Activated T-helper 1 cell treated with Interleukin-2 at 50 U/mL for 16 hours (primary cell): ENCODE data around the gene SCO2.
"Not testable (repeated sequence)": the region's sequence is repeated elsewhere in the genome, so short reads cannot be mapped to it uniquely, and the experiment has no call there.

Experiments
- DNase-seq: peaks from one replicate; pipeline ENCODE4 v3.0.0-alpha.2; 2020; ENCODE audit warnings: low read depth

Gene SCO2

GRCh38 chr22:50520184-50520583 is 5.2 kb downstream of the SCO2 start:
- DNase-seq, result not testable (repeated sequence)

DNA sequence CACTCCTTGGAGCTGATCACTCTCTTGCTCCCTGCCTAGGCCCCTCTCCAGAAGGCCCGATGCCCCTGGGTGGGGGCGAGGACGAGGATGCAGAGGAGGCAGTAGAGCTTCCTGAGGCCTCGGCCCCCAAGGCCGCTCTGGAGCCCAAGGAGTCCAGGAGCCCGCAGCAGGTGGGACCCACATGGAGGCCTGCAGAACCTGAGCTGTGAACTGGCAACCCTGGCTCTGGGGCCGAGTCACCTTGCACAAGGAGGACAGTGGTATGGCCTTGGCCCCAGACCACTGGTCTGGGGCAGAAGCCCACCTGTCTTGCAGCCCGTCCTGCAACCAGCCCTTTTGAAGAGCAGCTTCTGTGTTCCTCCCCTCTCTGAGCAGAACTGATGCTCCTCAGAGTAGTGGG is 6.2 kb downstream of the SCO2 start:
- DNase-seq, result no peak

DNA sequence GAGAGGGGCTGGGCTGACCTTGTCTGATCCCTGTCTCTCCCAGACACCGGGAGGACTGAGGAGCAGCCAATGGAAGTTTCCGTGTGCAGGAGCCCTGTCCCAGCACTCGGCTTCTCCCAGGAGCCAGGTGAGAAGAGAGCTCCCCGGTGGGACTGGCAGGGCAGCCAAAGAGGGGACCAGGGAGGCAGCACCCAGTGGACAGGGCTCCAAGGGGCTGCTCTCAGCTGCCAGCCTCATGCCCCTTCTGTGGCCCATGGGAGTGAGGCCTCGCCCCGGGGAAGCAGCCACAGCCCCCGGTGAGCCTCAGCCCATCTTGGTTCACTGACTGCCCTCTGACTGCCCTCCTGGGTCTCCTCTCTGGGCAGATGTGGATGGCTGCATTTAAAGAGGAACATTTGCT is 6.8 kb downstream of the SCO2 start:
- DNase-seq, result no peak

- DNase-seq, result no peak
Observed at GRCh38 chr22:50517495-50518260, 7.7 kb downstream of the SCO2 start.

- no peak for DNase-seq
Observed at GRCh38 chr22:50516891-50517290, 8.5 kb downstream of the SCO2 start.

- no peak for DNase-seq
Observed at GRCh38 chr22:50516068-50516467, 9.3 kb downstream of the SCO2 start.

- no peak for DNase-seq
Observed at GRCh38 chr22:50513175-50513574, 12.2 kb downstream of the SCO2 start.

GRCh38 chr22:50508897-50509296 is 16.5 kb downstream of the SCO2 start:
- no peak for DNase-seq

GRCh38 chr22:50507991-50508884 is 17.2 kb downstream of the SCO2 start, which contains the start of gene NCAPH2:
Gene NCAPH2 (plus strand): TSS chr22:50508224. CDS start chr22:50508338, 114 bp downstream.
- DNase-seq, result peak; percentile 96

DNA sequence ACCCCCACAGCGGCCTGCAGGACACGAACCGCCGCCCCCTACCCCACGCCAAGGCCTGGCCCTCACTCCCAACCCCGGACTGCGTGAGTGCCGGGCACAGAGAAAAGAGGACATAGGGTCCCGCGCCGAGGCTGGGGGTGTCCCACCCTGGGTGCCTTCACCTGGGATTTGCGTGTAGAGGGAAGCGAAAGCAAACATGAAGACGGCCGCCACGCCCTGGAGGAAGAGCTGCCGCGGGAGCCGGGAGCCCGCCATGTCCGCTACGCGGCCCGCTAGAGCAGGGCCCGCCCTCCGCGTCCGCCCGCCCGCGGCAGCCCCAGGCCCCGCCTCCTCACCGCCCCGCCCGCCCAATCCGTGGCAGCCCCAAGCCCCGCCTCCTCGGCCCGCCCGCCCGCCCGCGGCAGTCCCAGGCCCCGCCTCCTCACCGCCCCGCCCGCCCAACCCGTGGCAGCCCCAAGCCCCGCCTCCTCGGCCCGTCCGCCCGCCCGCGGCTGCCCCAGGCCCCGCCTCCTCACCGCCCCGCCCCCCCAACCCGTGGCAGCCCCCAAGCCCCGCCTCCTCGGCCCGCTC is 17.9 kb downstream of the SCO2 start, which contains the start of gene LMF2:
LMF2 (minus strand) TSS at position 282 of the 570 bp plus-strand sequence; CDS start at position 255, 27 bp downstream.
- DNase-seq, result peak; percentile 92

- no peak for DNase-seq
Observed at GRCh38 chr22:50506611-50507420, 18.6 kb downstream of the SCO2 start.

GRCh38 chr22:50505776-50506610 is 19.4 kb downstream of the SCO2 start:
- DNase-seq, result no peak

- no peak for DNase-seq
Observed at GRCh38 chr22:50505276-50505775, 20.1 kb downstream of the SCO2 start.

- DNase-seq, result no peak
Observed at GRCh38 chr22:50504369-50505211, 20.8 kb downstream of the SCO2 start.

DNA sequence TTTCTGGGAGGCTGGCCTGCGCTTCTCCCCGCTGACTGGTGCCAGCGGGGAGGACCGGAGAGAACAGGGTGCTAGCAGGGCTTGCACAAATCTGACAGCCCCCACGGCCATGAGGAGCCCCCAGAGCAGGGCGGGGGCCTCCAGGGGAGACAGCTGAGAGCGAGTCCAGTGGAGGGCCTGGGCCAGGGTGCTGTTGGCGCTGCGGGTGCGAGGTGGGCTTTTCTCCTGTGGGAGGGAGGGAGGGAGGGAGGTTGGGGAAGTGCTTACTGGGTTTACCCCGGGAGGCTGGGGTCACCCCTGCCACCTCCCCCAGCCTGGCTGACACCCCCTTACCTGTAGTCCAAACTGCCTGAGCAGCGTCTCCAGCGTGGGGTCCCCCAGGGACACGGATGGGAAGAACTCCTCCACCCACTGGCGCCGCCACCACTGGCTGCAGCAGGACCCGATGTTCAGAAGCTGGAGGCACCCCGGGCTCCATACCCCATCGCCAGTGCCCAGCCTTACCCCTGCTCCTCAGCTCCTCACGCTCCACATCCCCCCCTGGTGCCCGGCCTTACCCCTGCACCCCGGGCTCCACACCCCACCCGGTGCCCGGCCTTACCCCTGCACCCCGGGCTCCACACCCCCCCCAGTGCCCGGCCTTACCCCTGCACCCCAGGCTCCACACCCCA is 21.8 kb downstream of the SCO2 start:
- DNase-seq, result no peak

DNA sequence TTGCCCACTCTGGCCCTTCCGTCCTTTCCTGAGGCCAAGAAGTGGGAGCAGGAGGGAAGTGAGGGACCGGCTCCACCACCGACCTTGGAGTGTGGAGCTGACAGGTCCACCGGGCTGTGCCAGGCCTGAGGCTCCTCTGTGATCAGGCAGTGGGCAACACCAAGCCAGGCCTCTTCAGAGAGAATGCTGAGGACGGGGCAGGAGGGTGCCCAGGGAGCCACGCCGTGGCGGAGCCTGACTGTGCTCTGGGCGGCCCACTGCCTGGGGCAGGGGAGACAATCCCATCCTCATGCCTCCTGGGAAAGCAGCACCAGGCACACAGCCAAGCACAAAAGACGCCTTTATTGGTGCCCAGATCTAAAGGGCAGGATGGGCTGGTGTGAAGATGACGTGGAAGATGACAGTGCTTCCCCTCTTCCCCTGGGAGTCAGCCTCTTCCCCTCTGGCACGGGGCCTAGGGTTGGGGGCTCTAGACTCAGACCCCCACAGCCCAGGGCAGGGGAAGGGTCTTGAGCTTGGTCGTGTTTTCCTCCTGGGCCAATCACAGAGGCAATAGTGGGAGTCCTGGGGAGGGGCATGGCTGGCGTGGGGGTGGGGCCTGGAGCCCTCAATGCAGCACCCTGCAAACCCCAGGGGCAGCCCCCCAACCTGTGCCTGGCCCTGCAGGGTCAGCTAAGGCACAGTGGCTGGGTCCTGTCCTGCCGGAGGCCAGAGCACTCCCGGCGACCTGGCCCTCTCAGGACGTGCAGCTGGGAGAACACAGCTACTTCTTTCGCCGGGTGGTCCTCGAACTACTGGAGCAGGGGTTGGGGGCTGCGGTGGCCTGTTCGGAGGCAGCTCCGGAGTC is 22.5 kb downstream of the SCO2 start:
- DNase-seq, result no peak

- no peak for DNase-seq
Observed at GRCh38 chr22:50502096-50502495, 23.3 kb downstream of the SCO2 start.

DNA sequence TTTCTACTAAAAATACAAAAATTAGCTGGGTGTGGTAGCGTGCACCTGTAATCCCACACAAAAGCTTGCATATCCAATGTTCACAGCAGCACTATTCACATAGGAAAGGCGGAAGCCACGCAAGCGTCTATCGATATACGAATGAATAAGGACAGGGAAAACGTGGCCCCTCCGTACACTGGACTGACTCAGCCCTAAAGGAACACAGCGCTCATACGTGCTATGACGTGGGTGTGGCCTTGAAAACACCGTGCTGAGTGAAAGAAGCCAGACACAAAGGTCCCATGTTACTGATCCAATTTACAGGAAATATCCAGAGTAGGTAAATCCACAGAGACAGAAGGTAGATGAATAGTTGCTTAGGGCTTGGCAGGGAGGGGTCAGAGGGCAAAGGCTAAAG is 24.9 kb downstream of the SCO2 start:
- no peak for DNase-seq
